Measurements from ENCODE around the gene IFNL3. TPM values are rescaled to one million over a fixed set of nuclear protein-coding genes. Genes with fewer than 3 reads are reported as not detected.
A peak's percentile ranks its signal among the peaks of the same experiment; 100 is the strongest.
"Not testable (repeated sequence)": the region's sequence is repeated elsewhere in the genome, so short reads cannot be mapped to it uniquely, and the experiment has no call there.

Gene IFNL3
- total RNA-seq, 3 donors from 2014 or later: not detected

DNA sequence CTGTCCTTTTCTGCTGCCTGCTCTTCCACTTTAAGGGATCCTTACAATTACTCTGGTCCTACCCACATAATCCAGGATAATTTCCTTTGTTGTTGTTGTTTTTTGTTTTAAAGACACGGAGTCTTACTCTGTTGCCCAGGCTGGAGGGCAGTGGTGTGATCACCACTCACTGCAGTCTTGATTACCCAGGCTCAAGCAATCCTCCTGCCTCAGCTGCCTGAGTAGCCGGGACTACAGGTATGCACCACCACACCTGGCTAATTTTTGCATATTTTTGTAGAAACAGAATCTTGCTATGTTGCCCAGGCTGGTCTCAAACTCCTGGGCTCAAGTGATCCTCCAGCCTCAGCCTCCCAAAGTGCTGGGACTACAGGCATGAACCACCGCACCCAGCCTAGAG is 29.5 kb downstream of the IFNL3 start:
- not testable (repeated sequence) for H3K9me3 Mint-ChIP-seq; ATAC-seq; DNase-seq; H3K4me1 Mint-ChIP-seq (ENCODE audit: low read depth); H3K4me3 Mint-ChIP-seq; H3K36me3 Mint-ChIP-seq (ENCODE audit: insufficient read depth)
- H3K27me3 Mint-ChIP-seq (ENCODE audit: low read depth): peaks cover 10% of the 10 kb centered on the region

DNA sequence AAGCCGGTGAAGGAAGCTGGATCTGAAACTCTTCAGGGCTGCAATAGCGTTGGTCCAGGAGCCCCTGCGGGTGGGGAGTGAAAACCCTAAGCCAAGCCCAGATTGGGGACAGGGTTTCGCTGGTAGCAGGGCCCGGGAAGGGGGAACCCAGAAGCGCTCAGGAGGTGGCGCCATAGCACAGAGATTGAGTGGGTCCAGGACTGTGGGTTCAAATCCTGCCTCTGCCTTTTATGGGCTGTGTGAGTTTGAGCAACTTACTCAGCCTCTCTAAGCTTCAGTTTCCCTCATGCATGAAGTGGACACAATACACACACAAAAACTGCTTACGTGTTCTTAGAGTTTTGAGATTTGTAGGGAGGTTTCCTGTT is 32.4 kb downstream of the IFNL3 start:
- Mint-ChIP-seq H3K4me1 (ENCODE audit: low read depth) (no peaks in the 10 kb centered on the region), H3K27me3 (ENCODE audit: low read depth) (peaks cover 5% of the 10 kb centered on the region), H3K4me3 (no peak overlapping the region), H3K9me3 (no peaks in the 10 kb centered on the region), H3K36me3 (ENCODE audit: insufficient read depth) (no peaks in the 10 kb centered on the region)
- peak; percentile 84 to 92 for ATAC-seq
- peak; percentile 44 for DNase-seq

DNA sequence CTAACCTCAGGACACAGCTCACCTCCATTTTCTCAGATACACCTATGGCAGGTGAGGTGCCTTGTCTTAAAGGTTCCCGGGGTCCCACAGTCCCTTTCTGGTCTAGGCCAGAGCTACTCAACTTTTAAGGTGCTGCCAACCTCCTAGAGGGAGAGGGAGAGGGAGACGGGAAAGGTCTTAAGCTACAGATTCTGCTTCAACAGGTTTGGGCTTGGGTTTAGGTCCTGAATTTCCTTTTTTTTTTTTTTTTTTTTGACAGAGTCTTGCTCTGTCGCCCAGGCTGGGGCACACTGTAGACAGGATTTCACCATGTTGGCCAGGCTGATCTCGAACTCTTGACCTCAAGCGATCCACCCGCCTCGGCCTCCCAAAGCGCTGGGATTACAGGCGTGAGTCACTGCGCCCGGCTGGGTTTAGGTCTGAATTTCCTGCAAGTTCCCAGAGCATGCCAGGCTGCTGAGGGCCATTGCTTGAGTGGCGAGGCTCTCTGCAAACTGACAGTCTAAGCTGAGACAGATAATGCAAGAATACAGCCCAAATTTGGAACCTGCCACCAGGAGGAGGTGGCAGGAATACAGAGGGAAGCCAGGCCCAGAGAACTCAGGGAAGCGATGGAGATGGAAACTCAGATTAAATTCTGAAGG is 33.0 kb downstream of the IFNL3 start:
- Mint-ChIP-seq H3K4me1 (ENCODE audit: low read depth) (no peaks in the 10 kb centered on the region), H3K9me3 (no peaks in the 10 kb centered on the region), H3K36me3 (ENCODE audit: insufficient read depth) (no peaks in the 10 kb centered on the region), H3K4me3 (no peak overlapping the region), H3K27me3 (ENCODE audit: low read depth) (peaks cover under 1% of the 10 kb centered on the region)
- ATAC-seq: no peak
- DNase-seq: no peak

DNA sequence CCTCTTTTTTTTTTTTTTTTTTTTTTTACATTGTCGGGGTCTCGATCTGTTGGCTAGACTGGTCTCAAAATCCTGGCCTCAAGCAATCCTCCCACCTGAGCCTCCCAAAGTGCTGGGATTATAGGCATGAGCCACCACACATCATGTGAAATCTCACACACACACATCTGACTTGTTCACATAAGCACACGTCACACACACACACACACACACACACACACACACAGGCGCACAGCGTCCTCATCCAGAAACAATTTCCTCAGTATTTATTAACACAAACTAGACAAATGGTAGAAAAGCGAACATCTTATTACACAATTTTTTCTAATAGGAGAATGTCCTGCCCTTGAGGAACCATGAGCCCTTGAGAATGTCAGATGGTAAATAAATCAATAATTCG is 35.6 kb downstream of the IFNL3 start:
- Mint-ChIP-seq H3K4me1 (ENCODE audit: low read depth) (no peaks in the 10 kb centered on the region), H3K27me3 (ENCODE audit: low read depth) (peaks cover 8% of the 10 kb centered on the region), H3K4me3 (no peak overlapping the region), H3K9me3 (no peaks in the 10 kb centered on the region), H3K36me3 (ENCODE audit: insufficient read depth) (no peaks in the 10 kb centered on the region)
- DNase-seq: no peak
- ATAC-seq: no peak

DNA sequence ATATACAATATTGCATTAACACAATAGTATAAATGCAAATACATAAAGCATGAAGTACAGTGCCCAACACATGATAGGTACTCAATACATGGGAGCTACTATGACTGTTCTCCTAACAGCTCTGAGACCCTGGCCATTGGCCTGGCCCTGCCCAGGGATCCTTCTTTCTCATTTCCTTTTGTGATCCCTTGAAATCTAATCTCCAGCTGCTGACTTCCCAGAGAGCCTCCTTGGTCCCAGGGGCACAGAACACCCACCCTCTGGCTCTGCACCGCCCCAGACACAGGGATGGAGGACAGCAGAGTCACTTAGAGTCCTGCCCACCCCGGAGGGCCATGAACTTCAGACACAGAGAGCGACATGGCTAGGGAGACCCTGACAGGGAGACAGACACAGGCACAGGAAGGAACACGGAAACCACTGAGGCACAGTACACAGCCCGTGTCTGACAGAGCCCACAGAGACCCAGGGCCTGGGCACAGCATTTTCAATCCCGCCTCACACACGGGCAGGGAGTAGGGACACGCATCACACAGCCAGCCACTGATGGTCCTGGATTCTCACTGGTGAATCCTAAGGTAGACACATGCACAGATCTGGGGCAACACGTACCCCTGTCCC is 36.5 kb downstream of the IFNL3 start:
- Mint-ChIP-seq H3K4me1 (ENCODE audit: low read depth) (no peaks in the 10 kb centered on the region), H3K36me3 (ENCODE audit: insufficient read depth) (no peaks in the 10 kb centered on the region), H3K27me3 (ENCODE audit: low read depth) (peaks cover 15% of the 10 kb centered on the region), H3K4me3 (no peak overlapping the region), H3K9me3 (no peaks in the 10 kb centered on the region)
- no peak for DNase-seq
- ATAC-seq: no peak

DNA sequence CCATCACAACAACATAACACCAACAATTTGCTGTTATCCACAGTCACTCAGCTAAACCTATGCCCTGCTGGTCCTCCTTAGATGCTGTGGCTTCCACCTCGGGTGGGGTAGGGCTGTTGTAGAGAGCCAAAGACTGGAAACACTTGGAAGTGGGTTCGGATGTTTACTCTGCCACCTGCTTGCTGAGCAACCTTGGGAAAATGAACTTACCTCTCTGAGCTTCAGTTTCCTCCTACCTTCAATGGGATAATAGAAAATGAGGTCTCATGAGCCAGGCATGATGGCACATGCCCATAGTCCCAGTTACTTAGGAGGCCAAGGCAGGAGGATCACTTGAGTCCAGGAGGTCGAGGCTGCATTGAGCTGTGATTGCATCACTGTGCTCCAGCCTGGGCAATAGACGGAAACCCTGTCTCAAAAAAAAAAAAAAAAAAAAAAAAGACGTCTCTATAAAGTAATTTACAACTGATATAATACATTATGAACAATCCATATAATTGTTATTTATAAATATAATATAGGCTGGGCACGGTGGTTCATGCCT is 37.4 kb downstream of the IFNL3 start:
- Mint-ChIP-seq H3K4me3 (no peak overlapping the region), H3K9me3 (no peaks in the 10 kb centered on the region), H3K27me3 (ENCODE audit: low read depth) (peaks cover 25% of the 10 kb centered on the region), H3K36me3 (ENCODE audit: insufficient read depth) (no peaks in the 10 kb centered on the region), H3K4me1 (ENCODE audit: low read depth) (no peaks in the 10 kb centered on the region)
- DNase-seq: no peak
- ATAC-seq: no peak

DNA sequence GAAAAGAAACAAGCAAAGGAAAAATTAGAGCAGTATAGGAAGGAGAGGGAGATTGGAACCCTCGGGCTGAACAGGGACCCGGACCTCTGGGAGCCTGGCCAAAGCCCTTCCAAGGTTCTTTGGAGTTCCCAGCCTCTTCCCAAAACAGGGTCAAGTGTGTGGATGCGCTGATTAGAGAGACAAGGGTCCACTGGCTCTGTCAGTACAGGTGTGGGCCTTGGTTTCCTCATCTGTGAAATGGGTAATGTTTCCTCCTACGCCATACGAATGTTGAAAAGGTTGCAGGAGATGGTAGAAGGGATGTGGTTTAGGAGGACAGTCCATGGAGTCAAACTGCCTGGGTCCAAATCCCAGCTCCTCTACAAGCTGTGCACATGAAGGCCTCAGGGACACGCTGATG is 38.7 kb downstream of the IFNL3 start:
- Mint-ChIP-seq H3K27me3 (ENCODE audit: low read depth) (peaks cover 37% of the 10 kb centered on the region), H3K4me3 (no peak overlapping the region)
- no peak for DNase-seq

DNA sequence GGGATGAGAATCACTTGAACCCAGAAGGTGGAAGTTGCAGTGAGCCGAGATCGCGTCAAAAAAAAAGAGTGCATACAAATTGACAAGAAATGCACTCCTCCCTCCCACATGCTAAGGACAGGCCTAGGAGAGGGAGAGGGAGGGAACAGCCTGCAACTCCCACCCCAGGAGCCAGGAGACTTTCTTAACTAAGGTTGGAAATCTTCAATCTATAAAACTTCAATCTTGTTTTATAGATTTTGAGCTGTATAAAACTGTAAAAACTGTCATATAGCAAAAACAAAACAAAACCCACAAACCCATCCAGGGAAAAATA is 39.4 kb downstream of the IFNL3 start:
- peaks cover 44% of the 10 kb centered on the region for H3K27me3 Mint-ChIP-seq (ENCODE audit: low read depth)
- no peaks in the 10 kb centered on the region for H3K9me3 Mint-ChIP-seq
- no peaks in the 10 kb centered on the region for H3K36me3 Mint-ChIP-seq (ENCODE audit: insufficient read depth)
- ATAC-seq (no peak), DNase-seq (no peak)
- H3K4me3 Mint-ChIP-seq: no peak overlapping the region
- H3K4me1 Mint-ChIP-seq (ENCODE audit: low read depth): no peaks in the 10 kb centered on the region

More for the DNA sequence above, 38.7 kb downstream of the IFNL3 start:
- no peaks in the 10 kb centered on the region for H3K4me1 Mint-ChIP-seq (ENCODE audit: low read depth)
- ATAC-seq: no peak
- no peaks in the 10 kb centered on the region for H3K36me3 Mint-ChIP-seq (ENCODE audit: insufficient read depth)
- H3K9me3 Mint-ChIP-seq: no peaks in the 10 kb centered on the region

DNA sequence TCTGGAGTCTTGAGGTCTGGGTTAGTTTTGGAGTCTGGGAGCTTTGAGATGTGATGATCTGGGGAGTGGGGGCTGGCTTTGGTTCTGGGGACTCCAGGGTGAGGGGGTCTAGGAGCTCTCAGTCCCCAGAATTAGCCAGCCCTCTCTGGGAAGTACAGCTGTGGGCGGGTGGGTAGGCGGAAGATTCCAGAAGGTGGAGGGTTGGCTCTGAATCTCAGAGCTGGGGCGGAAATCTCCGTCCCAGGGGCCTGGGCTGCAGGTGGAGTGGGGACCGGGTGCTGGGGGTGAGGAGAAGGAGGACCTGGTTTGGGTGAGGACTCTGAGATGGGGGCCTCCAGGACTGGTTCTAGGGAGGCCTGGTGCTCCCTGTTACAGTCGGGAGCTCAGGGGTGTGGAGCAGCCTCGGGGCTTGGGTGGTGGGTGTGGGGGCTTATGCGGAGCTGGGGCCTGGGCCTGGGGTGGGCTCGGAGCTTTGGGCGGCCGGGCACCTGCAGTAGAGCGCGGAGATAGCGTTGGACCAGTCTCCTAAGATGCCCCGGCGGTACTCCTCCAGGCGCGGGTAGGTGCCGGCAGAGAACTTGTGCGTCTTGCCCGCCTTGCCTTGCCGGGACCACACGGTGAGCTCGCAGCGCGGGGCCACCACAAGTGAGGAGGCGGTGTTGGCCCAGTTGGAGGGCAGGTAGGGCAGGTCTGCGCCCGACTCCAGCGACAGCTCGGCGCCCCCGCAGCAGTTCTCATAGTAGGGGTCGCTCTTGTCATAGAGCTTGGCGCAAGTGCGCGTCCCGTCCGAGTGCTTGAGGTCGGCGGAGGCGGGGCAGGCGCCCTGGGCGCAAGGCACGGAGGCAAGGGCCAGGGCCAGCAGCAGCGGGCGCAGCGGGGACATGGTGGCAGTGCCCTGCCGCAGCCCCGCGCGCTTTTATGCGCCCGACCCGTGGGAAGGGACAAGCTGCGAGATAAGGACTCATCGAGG is 41.1 kb downstream of the IFNL3 start, which contains the start of gene SYCN:
TSS of gene SYCN (minus strand) at position 892 of the 970 bp plus-strand sequence. CDS start at position 883, 9 bp downstream.
- no peak within 1 kb of the TSS for H3K4me3 Mint-ChIP-seq
- ATAC-seq (no peak), DNase-seq (no peak)
- no peaks in the 10 kb centered on the region for H3K36me3 Mint-ChIP-seq (ENCODE audit: insufficient read depth)
- H3K27me3 Mint-ChIP-seq (ENCODE audit: low read depth): peaks cover 58% of the 10 kb centered on the region
- H3K9me3 Mint-ChIP-seq: no peaks in the 10 kb centered on the region
- no peaks in the 10 kb centered on the region for H3K4me1 Mint-ChIP-seq (ENCODE audit: low read depth)

DNA sequence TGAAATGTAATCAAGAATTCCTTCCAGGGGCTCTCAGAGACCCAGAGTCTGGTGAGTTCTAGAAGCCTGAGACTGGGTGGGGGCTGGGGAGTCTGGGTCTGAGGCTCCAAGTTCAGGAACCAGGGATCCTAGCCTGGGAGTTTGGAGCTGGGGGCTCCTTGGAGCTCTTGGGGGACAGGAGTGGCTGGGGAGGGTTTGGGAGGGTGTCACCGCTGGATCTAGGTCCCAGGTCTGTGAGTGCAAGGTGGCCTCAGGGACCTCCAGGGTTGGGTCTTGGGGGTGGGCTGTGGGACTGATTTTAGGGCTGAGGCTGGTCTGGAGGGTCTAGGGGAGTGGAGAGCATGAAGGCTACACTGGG is 41.8 kb downstream of the IFNL3 start:
- no peaks in the 10 kb centered on the region for H3K9me3 Mint-ChIP-seq
- ATAC-seq (no peak), DNase-seq (no peak)
- peaks cover 64% of the 10 kb centered on the region for H3K27me3 Mint-ChIP-seq (ENCODE audit: low read depth)
- no peaks in the 10 kb centered on the region for H3K36me3 Mint-ChIP-seq (ENCODE audit: insufficient read depth)
- no peaks in the 10 kb centered on the region for H3K4me1 Mint-ChIP-seq (ENCODE audit: low read depth)
- H3K4me3 Mint-ChIP-seq: no peak overlapping the region

DNA sequence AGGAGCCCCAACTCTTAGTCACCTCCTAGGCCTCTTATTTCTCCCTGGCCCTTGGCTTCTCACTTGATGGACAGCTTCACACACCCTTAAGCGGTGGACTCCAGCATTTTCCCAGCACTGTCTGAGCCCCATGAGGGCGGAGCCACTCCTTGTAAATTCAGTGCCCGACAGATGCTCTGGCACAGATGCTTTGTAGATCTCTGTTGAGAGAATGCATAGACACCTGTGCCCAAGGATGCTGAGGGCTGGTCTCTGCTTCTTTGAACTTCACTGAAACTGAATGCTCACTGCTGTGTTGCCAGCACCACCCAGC is 44.0 kb downstream of the IFNL3 start:
- no peaks in the 10 kb centered on the region for H3K9me3 Mint-ChIP-seq
- ATAC-seq (no peak), DNase-seq (no peak)
- H3K4me1 Mint-ChIP-seq (ENCODE audit: low read depth): peaks cover 15% of the 10 kb centered on the region
- no peak overlapping the region for H3K4me3 Mint-ChIP-seq
- H3K36me3 Mint-ChIP-seq (ENCODE audit: insufficient read depth): no peaks in the 10 kb centered on the region
- peaks cover 82% of the 10 kb centered on the region for H3K27me3 Mint-ChIP-seq (ENCODE audit: low read depth)

DNA sequence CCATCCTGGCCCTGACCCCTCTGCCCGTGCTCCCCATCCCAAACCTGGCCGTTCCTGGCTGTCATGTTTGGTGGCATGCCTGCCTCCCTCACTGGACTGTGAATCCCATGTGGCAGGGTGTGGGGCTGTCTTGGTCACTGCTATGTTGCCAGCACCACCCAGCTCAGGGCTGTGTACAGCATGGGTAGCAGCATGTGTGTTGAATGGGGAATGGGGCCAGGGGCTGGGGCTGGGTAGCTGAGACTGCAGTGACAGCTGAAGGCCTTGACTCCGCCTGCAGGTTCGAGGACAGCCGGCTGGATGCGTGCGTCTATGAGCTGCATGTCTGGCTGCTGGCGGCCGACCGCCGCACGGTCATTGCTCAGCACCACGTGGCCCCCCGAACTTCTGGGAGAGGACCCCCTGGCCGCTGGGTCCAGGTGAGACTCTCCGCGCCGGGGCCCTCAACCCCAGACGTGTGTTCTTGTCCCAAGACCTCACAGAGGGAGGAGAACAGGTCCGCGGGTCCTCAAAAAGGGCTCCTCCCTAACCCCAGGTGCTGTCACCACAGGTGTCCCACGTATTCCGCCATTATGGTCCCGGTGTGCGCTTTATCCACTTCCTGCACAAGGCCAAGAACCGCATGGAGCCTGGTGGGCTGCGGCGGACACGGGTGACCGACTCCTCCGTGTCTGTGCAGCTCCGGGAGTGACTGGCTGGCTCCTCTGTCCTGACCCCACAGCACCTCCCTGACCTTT is 44.6 kb downstream of the IFNL3 start:
- no peak overlapping the region for H3K4me3 Mint-ChIP-seq
- DNase-seq: no peak
- peaks cover 87% of the 10 kb centered on the region for H3K27me3 Mint-ChIP-seq (ENCODE audit: low read depth)
- H3K9me3 Mint-ChIP-seq: no peaks in the 10 kb centered on the region
- ATAC-seq: no peak
- no peaks in the 10 kb centered on the region for H3K36me3 Mint-ChIP-seq (ENCODE audit: insufficient read depth)
- H3K4me1 Mint-ChIP-seq (ENCODE audit: low read depth): peaks cover 20% of the 10 kb centered on the region

DNA sequence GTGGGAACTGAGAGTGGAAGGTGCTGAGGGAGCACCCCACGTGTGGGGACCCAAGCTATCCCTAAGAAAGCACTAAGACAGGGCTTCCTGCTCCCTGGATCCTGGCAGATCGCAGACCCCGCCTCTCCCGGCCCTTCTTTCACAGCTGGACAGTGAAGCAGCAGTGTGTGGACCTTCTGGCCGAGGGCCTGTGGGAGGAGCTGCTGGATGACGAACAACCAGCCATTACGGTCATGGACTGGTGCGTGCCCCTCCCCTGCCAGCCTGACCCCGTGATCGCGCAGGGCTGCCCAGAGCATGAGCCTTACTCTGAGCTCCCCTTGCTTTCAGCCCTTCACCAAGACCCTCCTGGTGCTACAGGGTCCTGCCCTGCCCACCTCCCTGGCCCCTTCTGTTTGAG is 45.8 kb downstream of the IFNL3 start:
- DNase-seq (no peak), ATAC-seq (no peak)
- H3K4me1 Mint-ChIP-seq (ENCODE audit: low read depth): peaks cover 23% of the 10 kb centered on the region
- H3K9me3 Mint-ChIP-seq: no peaks in the 10 kb centered on the region
- H3K36me3 Mint-ChIP-seq (ENCODE audit: insufficient read depth): no peaks in the 10 kb centered on the region
- peaks cover 87% of the 10 kb centered on the region for H3K27me3 Mint-ChIP-seq (ENCODE audit: low read depth)
- no peak overlapping the region for H3K4me3 Mint-ChIP-seq

DNA sequence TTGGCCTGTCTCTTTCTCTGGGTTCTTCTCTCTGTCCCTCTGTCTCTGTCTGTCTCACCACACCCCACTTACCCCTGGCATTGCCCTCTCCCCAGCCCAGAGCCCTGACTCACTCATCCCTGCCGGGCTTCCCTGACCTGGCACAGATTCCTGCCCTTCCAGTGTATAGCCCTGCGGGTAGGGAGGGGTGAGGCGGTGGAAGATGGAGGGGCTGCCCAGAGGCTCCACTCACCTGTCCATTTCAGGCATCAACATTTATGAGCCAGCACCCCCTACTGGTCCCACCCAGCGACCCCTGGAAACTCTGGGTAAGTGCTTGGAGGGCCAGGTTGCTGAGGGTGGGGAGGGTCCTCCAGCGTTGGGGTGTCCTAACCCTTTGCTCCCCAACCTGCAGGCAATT is 47.0 kb downstream of the IFNL3 start:
- H3K27me3 Mint-ChIP-seq (ENCODE audit: low read depth): peaks cover 85% of the 10 kb centered on the region
- DNase-seq (no peak), ATAC-seq (no peak)
- H3K9me3 Mint-ChIP-seq: no peaks in the 10 kb centered on the region
- H3K4me1 Mint-ChIP-seq (ENCODE audit: low read depth): peaks cover 23% of the 10 kb centered on the region
- H3K36me3 Mint-ChIP-seq (ENCODE audit: insufficient read depth): no peaks in the 10 kb centered on the region
- no peak overlapping the region for H3K4me3 Mint-ChIP-seq

Data from activated T-cell treated with anti-CD3 and anti-CD28 coated beads, Interleukin-2, amount 50 U/mL, for 4 hours (primary cell).